Stimulated activated CD8-positive, alpha-beta memory T cell treated with anti-CD3 and anti-CD28 coated beads, Interleukin-12 subunit alpha, Interleukin-12 subunit beta, amount 100 ng/mL, for 24 hours (primary cell): ENCODE data around the gene ODAD4.

Experiments
- DNase-seq: peaks from one replicate; pipeline ENCODE4 v3.0.0-alpha.2; 2020; ENCODE audit errors: extremely low read depth

ODAD4 gene, protein sequence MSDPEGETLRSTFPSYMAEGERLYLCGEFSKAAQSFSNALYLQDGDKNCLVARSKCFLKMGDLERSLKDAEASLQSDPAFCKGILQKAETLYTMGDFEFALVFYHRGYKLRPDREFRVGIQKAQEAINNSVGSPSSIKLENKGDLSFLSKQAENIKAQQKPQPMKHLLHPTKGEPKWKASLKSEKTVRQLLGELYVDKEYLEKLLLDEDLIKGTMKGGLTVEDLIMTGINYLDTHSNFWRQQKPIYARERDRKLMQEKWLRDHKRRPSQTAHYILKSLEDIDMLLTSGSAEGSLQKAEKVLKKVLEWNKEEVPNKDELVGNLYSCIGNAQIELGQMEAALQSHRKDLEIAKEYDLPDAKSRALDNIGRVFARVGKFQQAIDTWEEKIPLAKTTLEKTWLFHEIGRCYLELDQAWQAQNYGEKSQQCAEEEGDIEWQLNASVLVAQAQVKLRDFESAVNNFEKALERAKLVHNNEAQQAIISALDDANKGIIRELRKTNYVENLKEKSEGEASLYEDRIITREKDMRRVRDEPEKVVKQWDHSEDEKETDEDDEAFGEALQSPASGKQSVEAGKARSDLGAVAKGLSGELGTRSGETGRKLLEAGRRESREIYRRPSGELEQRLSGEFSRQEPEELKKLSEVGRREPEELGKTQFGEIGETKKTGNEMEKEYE

GRCh38 chr17:41930009-41930832, at the start of gene ODAD4:
TSS of gene ODAD4 (plus strand) at chr17:41930617. CDS start at chr17:41930724, 107 bp downstream.
- peak; percentile 93 for DNase-seq

- no peak for DNase-seq
Observed at GRCh38 chr17:41882756-41883155, 47.7 kb upstream of the ODAD4 start.

GRCh38 chr17:41885733-41886132, 44.7 kb upstream of the ODAD4 start:
- no peak for DNase-seq

GRCh38 chr17:41888332-41888965, 42.0 kb upstream of the ODAD4 start:
- no peak for DNase-seq

GRCh38 chr17:41891135-41892020, 39.0 kb upstream of the ODAD4 start:
- no peak for DNase-seq

GRCh38 chr17:41892021-41892376, 38.4 kb upstream of the ODAD4 start:
- DNase-seq: no peak

- DNase-seq: no peak
Observed at GRCh38 chr17:41893384-41893783, 37.0 kb upstream of the ODAD4 start.

GRCh38 chr17:41894791-41895331, 35.6 kb upstream of the ODAD4 start:
- no peak for DNase-seq

GRCh38 chr17:41895617-41896016, 34.8 kb upstream of the ODAD4 start:
- no peak for DNase-seq

GRCh38 chr17:41896726-41897125, 33.7 kb upstream of the ODAD4 start:
- no peak for DNase-seq

DNA sequence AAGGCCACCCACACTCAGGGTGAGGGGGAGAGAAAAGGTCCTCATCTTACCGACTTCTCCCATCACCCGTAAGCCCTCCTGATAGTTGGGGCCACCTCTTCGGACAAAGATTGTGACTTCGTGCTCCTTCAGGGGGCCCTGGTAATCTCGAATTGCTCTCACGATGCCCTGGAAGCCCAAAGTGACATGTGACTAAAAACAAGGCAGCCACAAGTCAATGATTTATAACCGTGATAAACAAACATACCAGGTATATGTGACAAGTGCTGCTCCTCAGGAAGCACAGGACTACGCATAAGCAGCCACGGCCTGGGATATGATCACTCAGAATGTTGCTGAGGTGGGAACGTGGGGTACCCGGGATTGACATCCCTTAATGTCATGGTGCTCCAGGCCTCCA, 28.8 kb upstream of the ODAD4 start:
- DNase-seq: no peak

- no peak for DNase-seq
Observed at GRCh38 chr17:41904242-41904841, 26.1 kb upstream of the ODAD4 start.

- DNase-seq: no peak
Observed at GRCh38 chr17:41905172-41905571, 25.2 kb upstream of the ODAD4 start.

- no peak for DNase-seq
Observed at GRCh38 chr17:41906465-41907184, 23.8 kb upstream of the ODAD4 start.

DNA sequence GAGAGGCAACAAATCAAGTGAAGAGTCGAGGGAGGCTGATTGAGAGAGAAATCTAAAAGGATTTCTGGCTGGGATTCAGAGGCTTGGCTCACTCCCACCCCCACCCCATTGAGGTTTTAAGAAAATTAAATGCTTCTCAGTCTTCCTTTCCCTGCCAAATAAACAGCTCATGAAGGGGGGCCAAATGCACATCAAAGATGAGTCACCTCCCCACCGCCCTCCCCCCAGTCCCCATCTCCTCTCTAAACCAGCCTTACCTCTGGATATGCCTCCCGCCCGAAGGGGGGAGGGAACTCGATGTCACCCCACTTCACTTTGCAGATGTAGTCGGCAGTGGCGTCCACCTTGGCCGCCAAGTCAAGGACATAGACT, 23.2 kb upstream of the ODAD4 start:
- DNase-seq: no peak

- no peak for DNase-seq
Observed at GRCh38 chr17:41907633-41908539, 22.5 kb upstream of the ODAD4 start.

- DNase-seq: no peak
Observed at GRCh38 chr17:41909088-41909487, 21.3 kb upstream of the ODAD4 start.

- no peak for DNase-seq
Observed at GRCh38 chr17:41910701-41911391, 19.6 kb upstream of the ODAD4 start.
